H9 (cell line): ENCODE results near the gene VSX1. TPM values are rescaled to one million over a fixed set of nuclear protein-coding genes. Genes with fewer than 3 reads are reported as not detected.

Source experiments
- DNase-seq: peaks from one replicate; pipeline ENCODE4 v3.0.0-alpha.2; 2017
- H2AFZ ChIP-seq: one replicate; pipeline ENCODE4 v1.6.1; 2013; ENCODE audit warnings: mild to moderate bottlenecking, low read length, control low read depth, moderate library complexity
- H2AK5ac ChIP-seq: 2 replicates; pipeline ENCODE4 v1.6.1; 2013; ENCODE audit warnings: low read length, control low read depth, mixed read lengths; ENCODE audit not compliant: insufficient read length
- H2BK120ac ChIP-seq: one replicate; pipeline ENCODE4 v1.6.1; 2013; ENCODE audit warnings: low read depth, mild to moderate bottlenecking, low read length, control low read depth, inconsistent platforms; ENCODE audit not compliant: poor library complexity, severe bottlenecking
- H2BK12ac ChIP-seq: 2 replicates; pipeline ENCODE4 v1.6.1; 2013; ENCODE audit warnings: low read length, control low read depth, mixed read lengths, low read depth; ENCODE audit not compliant: insufficient read length
- H2BK15ac ChIP-seq: 2 replicates; pipeline ENCODE4 v1.6.1; 2013; ENCODE audit warnings: low read depth, low read length, control low read depth
- H2BK20ac ChIP-seq: one replicate; pipeline ENCODE4 v1.6.1; 2013; ENCODE audit warnings: low read depth, mild to moderate bottlenecking, low read length, control low read depth, inconsistent platforms; ENCODE audit not compliant: poor library complexity, severe bottlenecking
- H2BK5ac ChIP-seq: 2 replicates; pipeline ENCODE4 v1.6.1; 2013; ENCODE audit warnings: low read length, control low read depth, mixed read lengths; ENCODE audit not compliant: insufficient read length
- H3K14ac ChIP-seq: 2 replicates; pipeline ENCODE4 v1.6.1; 2013; ENCODE audit warnings: low read length, control low read depth; ENCODE audit not compliant: insufficient read depth
- H3K18ac ChIP-seq: 2 replicates; pipeline ENCODE4 v1.6.1; 2013; ENCODE audit warnings: low read depth, mild to moderate bottlenecking, mixed read lengths, low read length, control low read depth; ENCODE audit not compliant: insufficient read length
- H3K23ac ChIP-seq: 2 replicates; pipeline ENCODE4 v1.6.1; 2013; ENCODE audit warnings: low read length, control low read depth, mixed read lengths, low read depth; ENCODE audit not compliant: insufficient read length
- H3K23me2 ChIP-seq: 2 replicates; pipeline ENCODE4 v1.6.1; 2013; ENCODE audit warnings: low read depth, mild to moderate bottlenecking, mixed read lengths, low read length, control low read depth; ENCODE audit not compliant: insufficient read length, poor library complexity, severe bottlenecking
- H3K27ac ChIP-seq: 2 replicates; pipeline ENCODE4 v1.5.1; 2013; ENCODE audit warnings: low read length, control low read depth, mixed read lengths, low read depth; ENCODE audit not compliant: insufficient read length
- H3K27me3 ChIP-seq: 2 replicates; pipeline ENCODE4 v1.6.1; 2013; ENCODE audit warnings: low read length, control low read depth, inconsistent platforms; ENCODE audit not compliant: insufficient read depth
- H3K4ac ChIP-seq: 2 replicates; pipeline ENCODE4 v1.6.1; 2013; ENCODE audit warnings: low read depth, mild to moderate bottlenecking, control low read depth, inconsistent platforms, low read length, moderate library complexity
- H3K4me1 ChIP-seq: 2 replicates; pipeline ENCODE4 v1.6.1; 2013; ENCODE audit warnings: low read length, control low read depth, inconsistent platforms; ENCODE audit not compliant: insufficient read depth
- H3K4me2 ChIP-seq: 2 replicates; pipeline ENCODE4 v1.6.1; 2013; ENCODE audit warnings: low read length, control low read depth, mixed read lengths; ENCODE audit not compliant: insufficient read length, insufficient read depth
- H3K56ac ChIP-seq: 2 replicates; pipeline ENCODE4 v1.6.1; 2013; ENCODE audit warnings: low read depth, mild to moderate bottlenecking, mixed read lengths, low read length, control low read depth; ENCODE audit not compliant: insufficient read length
- H3K79me1 ChIP-seq: 2 replicates; pipeline ENCODE4 v1.6.1; 2013; ENCODE audit warnings: low read depth, mild to moderate bottlenecking, moderate library complexity, low read length, control low read depth, inconsistent platforms; ENCODE audit not compliant: insufficient read depth, poor library complexity, severe bottlenecking
- H3K79me2 ChIP-seq: 2 replicates; pipeline ENCODE4 v1.6.1; 2013; ENCODE audit warnings: low read length, control low read depth, inconsistent platforms; ENCODE audit not compliant: insufficient read depth
- H3K9ac ChIP-seq: 2 replicates; pipeline ENCODE4 v1.6.1; 2013; ENCODE audit warnings: low read length, control low read depth, mixed read lengths; ENCODE audit not compliant: insufficient read length; ENCODE audit errors: extremely low read depth
- H3K9me3 ChIP-seq: one replicate; pipeline ENCODE4 v1.6.1; 2013; ENCODE audit warnings: low read depth, low read length, inconsistent platforms; ENCODE audit not compliant: control insufficient read depth
- H3T11ph ChIP-seq: one replicate; pipeline ENCODE4 v1.6.1; 2013; ENCODE audit warnings: mild to moderate bottlenecking, low read length, control low read depth, inconsistent platforms
- H4K20me1 ChIP-seq: one replicate; pipeline ENCODE4 v1.6.1; 2013; ENCODE audit not compliant: control insufficient read depth, insufficient read length, insufficient read depth
- H4K5ac ChIP-seq: 2 replicates; pipeline ENCODE4 v1.6.1; 2013; ENCODE audit warnings: low read depth, mild to moderate bottlenecking, mixed read lengths, low read length, control low read depth; ENCODE audit not compliant: insufficient read length
- H4K8ac ChIP-seq: replicated peaks from 2 replicates; pipeline ENCODE4 v1.6.1; 2013; ENCODE audit warnings: low read length, control low read depth, mixed read lengths, low read depth; ENCODE audit not compliant: insufficient read length
- H4K91ac ChIP-seq: 2 replicates; pipeline ENCODE4 v1.6.1; 2013; ENCODE audit warnings: low read depth, mild to moderate bottlenecking, moderate library complexity, mixed read lengths, low read length, control low read depth; ENCODE audit not compliant: insufficient read length
- H3K27ac Mint-ChIP-seq, 3 experiments: 2 replicates in 2 of 3; 3 replicates in 1 of 3; pipeline ENCODE4 v1.8.0; 2020 to 2021; ENCODE audit warnings: mixed read lengths in 3 of 3, mild to moderate bottlenecking in 1 of 3, moderate library complexity in 1 of 3
- H3K27me3 Mint-ChIP-seq: 2 replicates; pipeline ENCODE4 v1.8.0; 2021; ENCODE audit warnings: low read depth, mild to moderate bottlenecking, moderate library complexity, mixed read lengths
- H3K36me3 Mint-ChIP-seq, 3 experiments: 2 replicates in 2 of 3; 3 replicates in 1 of 3; pipeline ENCODE4 v1.8.0; 2020 to 2021; ENCODE audit warnings: low read depth in 3 of 3, mixed read lengths in 3 of 3; ENCODE audit not compliant: insufficient read depth in 1 of 3
- H3K4me1 Mint-ChIP-seq, 2 experiments: 2 replicates each; pipeline ENCODE4 v1.8.0; 2020; ENCODE audit warnings: mixed read lengths in 2 of 2
- H3K4me3 Mint-ChIP-seq, 2 experiments: 2 replicates in 1 of 2; 3 replicates in 1 of 2; pipeline ENCODE4 v1.8.0; 2020 to 2021; ENCODE audit warnings: mild to moderate bottlenecking in 2 of 2, mixed read lengths in 2 of 2, moderate library complexity in 1 of 2
- H3K9me3 Mint-ChIP-seq, 2 experiments: 2 replicates in 1 of 2; 3 replicates in 1 of 2; pipeline ENCODE4 v1.8.0; 2020; ENCODE audit warnings: mild to moderate bottlenecking in 2 of 2, mixed read lengths in 2 of 2, moderate library complexity in 1 of 2
- WGBS: extraction: QIAGEN DNeasy Blood & Tissue Kit; methylation state at CpG from one replicate; pipeline ENCODE4 v1.1.7; 2013; ENCODE audit warnings: missing lambda C conversion rate, low lambda C conversion rate, mixed read lengths; ENCODE audit not compliant: insufficient read length; ENCODE audit errors: extremely low coverage; 5-methylcytosine and 5-hydroxymethylcytosine counted together
- total RNA-seq: library from RNA; stranded (reverse); gene quantifications from 2 replicates; pipeline ENCODE4 v1.2.1, GENCODE V29; 2021
- TF ChIP-seq, protein P1 (sequence below): fragments of 200-600 bp; sonication (generic); conservative IDR thresholded peaks from 3 replicates; pipeline ENCODE4 v1.8.0; 2021; ENCODE audit warnings: antibody characterized with exemption, mild to moderate bottlenecking

The VSX1 gene
- total RNA-seq, 1 experiment from 2014 or later = not detected

DNA sequence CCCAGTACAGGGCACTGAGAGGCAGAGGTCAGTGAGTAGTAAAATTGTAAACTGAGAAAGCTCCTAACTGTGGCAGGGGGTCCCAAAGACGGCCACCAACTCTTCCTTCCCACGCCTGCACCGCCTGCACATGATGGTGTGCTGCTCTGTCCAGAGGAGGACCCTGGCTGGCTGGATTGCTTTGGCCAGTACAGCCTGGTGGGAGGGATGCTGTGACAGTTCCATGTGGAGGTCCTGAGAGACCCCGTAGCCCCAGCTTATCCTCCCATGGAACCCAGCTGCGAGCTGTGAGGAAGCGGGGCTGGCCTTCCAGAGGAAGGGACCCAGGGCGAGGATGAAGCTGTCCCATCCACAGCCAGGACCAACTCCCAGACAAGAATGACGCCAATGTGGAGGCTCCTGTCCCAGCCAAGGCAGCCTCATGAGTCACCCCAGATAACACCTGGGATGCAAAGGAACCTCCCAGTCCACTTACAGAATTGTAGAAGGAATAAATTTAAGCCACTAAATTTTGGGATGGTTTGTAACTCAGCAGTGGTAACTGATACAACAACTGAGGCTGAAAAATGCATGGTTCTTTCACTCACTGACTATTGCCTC lies 22.0 kb downstream of the VSX1 start:
- Histone ChIP-seq H4K91ac (no peak overlapping the region), H3K79me2 (no peaks in the 10 kb centered on the region), H3T11ph (no peak overlapping the region), H3K79me1 (no peaks in the 10 kb centered on the region), H3K4me1 (no peaks in the 10 kb centered on the region), H2BK20ac (no peak overlapping the region), H3K9ac (no peak overlapping the region), H2AK5ac (no peak overlapping the region), H3K23ac (no peak overlapping the region), H4K20me1 (no peaks in the 10 kb centered on the region), H3K23me2 (peaks cover 21% of the 10 kb centered on the region), H3K4me2 (no peak overlapping the region), H2BK5ac (no peak overlapping the region), H3K4ac (no peak overlapping the region), H3K56ac (no peak overlapping the region), H3K27ac (no peak overlapping the region), H3K27me3 (peaks cover 45% of the 10 kb centered on the region; the same call in 1 of the 2 replicates), H2BK12ac (no peak overlapping the region), H2AFZ (no peak overlapping the region), H3K14ac (no peak overlapping the region), H4K8ac (no peak overlapping the region), H2BK120ac (no peak overlapping the region), H3K18ac (no peak overlapping the region), H3K9me3 (no peaks in the 10 kb centered on the region), H2BK15ac (no peak overlapping the region), H4K5ac (no peak overlapping the region)
- Mint-ChIP-seq H3K27ac (no peak overlapping the region), H3K4me3 (no peak overlapping the region), H3K27me3 (peaks cover 97% of the 10 kb centered on the region), H3K36me3 (no peaks in the 10 kb centered on the region), H3K4me1 (peaks cover 7 to 11% of the 10 kb centered on the region in 2 experiments; a peak in 3 of 4 replicates), H3K9me3 (no peaks in the 10 kb centered on the region; a peak in 1 of 5 replicates)
- no peak for DNase-seq
- TF ChIP-seq, protein P1, sequence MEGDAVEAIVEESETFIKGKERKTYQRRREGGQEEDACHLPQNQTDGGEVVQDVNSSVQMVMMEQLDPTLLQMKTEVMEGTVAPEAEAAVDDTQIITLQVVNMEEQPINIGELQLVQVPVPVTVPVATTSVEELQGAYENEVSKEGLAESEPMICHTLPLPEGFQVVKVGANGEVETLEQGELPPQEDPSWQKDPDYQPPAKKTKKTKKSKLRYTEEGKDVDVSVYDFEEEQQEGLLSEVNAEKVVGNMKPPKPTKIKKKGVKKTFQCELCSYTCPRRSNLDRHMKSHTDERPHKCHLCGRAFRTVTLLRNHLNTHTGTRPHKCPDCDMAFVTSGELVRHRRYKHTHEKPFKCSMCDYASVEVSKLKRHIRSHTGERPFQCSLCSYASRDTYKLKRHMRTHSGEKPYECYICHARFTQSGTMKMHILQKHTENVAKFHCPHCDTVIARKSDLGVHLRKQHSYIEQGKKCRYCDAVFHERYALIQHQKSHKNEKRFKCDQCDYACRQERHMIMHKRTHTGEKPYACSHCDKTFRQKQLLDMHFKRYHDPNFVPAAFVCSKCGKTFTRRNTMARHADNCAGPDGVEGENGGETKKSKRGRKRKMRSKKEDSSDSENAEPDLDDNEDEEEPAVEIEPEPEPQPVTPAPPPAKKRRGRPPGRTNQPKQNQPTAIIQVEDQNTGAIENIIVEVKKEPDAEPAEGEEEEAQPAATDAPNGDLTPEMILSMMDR = no peak
- no CpG with 5 or more reads among the region's 8 CpGs for WGBS
